ENCODE data around the gene NEURL1. TPM values are rescaled to one million over a fixed set of nuclear protein-coding genes. Genes with fewer than 3 reads are reported as not detected.

NEURL1 gene
- polyA plus RNA-seq, 4 donors: 14.6 to 48.6 (median 20.8) TPM

DNA sequence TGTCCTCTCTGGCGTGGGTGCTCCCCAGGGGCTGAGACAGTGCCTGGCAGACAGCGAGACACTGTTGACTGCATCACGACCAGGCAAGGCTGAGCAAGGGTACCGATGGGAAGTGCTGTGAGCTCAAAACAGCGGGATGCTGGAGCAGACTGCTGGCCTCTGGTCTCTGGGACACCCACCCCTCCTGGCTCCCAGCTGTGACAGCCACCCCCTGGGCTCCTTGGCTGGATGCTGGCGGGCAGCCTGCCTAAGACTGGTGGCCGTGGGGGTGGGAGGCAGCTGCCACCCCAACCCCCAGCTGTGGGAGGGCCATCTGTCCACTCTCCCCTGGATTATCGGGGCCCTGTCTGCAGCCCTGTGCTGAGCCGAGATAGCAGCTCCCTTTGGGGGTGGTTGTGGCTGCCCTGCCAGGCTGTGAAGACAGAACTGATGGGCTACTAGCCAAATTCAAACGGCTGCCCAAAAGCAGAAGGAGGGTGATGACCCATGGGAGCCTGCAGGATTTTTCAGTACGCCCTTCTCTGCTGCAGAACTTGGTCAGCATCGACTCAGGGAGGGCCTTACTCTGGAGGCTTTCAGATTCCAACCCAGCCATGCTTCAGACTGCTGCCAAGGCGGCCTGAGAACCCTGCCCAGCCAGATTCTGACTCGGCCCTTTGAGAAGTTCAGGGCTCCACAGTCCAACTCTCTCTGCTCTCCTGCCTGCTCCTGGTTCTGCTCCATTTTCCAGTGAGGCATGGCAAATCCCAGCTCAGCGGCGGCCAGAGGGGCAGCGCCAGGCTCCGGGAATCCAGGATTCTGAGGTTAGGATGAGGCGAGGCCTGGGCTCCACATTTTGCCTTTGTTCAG is 125.3 kb downstream of the NEURL1 start:
- FAIRE-seq: no peak
- Histone ChIP-seq H3K27ac (ENCODE audit: low read depth in 1 of 3, low read length in 2 of 3) (peak overlapping the region in 2 of 3 donors; percentile 7 to 16), H3K4me3 (ENCODE audit: low read depth in 1 of 3, low read length in 3 of 3) (no peak overlapping the region)

DNA sequence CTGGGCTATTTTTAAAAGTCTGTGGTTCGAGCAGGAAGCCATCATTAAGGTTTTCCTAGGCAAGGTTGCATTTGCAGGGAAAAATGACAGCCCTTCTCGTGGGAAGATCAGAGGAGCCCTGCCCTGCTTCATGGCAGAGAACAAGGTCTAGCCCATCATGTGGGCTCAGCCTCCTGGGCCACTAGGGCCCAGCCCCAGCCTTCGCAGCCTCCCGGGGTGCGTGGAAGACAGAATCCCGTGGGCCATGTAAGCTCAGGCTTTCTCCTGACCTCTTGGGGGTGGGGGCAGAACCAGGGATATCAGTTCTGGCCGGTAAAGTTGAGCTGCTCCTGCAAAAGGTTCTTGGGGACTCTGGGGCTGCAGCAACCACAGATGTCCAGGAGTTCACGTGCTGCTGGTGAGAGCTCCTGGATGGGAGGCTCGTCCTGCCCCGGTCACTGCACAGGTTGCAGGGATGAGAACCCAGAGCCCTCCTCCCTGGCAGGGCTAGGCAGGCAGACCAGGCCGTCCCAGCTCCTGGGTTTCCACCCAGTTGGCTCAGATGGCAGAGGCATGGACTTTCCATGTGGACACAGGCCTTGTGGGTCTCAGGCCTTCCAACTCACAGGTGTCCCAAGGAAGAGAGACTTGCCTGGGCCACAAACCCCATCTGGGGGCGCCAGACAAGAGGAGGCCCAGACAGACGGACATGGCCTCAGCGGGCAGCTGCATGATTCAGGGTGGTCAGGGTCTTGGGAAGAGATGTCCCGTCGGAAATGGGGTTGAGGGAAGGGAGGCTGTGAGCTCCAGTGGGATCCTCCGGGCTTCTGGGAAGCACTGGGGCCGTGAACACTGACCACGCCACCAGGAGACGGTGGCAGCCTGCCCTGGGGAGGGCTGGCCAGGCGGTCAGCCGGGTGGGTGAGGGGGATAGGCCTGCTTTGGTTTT is 126.2 kb downstream of the NEURL1 start:
- H3K9me3 ChIP-seq (ENCODE audit: control insufficient read depth in 2 of 2, insufficient read depth in 1 of 2, low read depth in 1 of 2, low read length in 1 of 2): no peaks in the 10 kb centered on the region
- DNase-seq: no peak
- H3K36me3 ChIP-seq (ENCODE audit: control insufficient read depth in 3 of 3, insufficient read depth in 2 of 3, low read depth in 1 of 3, low read length in 3 of 3): peaks cover 0 to 98% (median 2%) of the 10 kb centered on the region in 3 donors
- no peak for FAIRE-seq
- peaks cover 0 to 4% (median 0%) of the 10 kb centered on the region in 3 donors for H3K4me1 ChIP-seq (ENCODE audit: control insufficient read depth in 3 of 3, insufficient read depth in 2 of 3, low read depth in 1 of 3, low read length in 2 of 3)
- 79 to 94% (median 87%) methylated on average over 20 to 22 of the region's 22 CpGs for WGBS, 3 donors
- no peaks in the 10 kb centered on the region for H3K27me3 ChIP-seq (ENCODE audit: control insufficient read depth in 3 of 3, insufficient read depth in 3 of 3, low read length in 3 of 3)
- H3K27ac ChIP-seq (ENCODE audit: low read depth in 1 of 3, low read length in 2 of 3): peak overlapping the region in 2 of 3 donors; percentile 16 to 39
- H3K4me3 ChIP-seq (ENCODE audit: low read depth in 1 of 3, low read length in 3 of 3): no peak overlapping the region

More for the DNA sequence above, 125.3 kb downstream of the NEURL1 start:
- DNase-seq: no peak
- Histone ChIP-seq H3K4me1 (ENCODE audit: control insufficient read depth in 3 of 3, insufficient read depth in 2 of 3, low read depth in 1 of 3, low read length in 2 of 3) (peaks cover 0 to 5% (median 0%) of the 10 kb centered on the region in 3 donors), H3K9me3 (ENCODE audit: control insufficient read depth in 2 of 2, insufficient read depth in 1 of 2, low read depth in 1 of 2, low read length in 1 of 2) (no peaks in the 10 kb centered on the region), H3K36me3 (ENCODE audit: control insufficient read depth in 3 of 3, insufficient read depth in 2 of 3, low read depth in 1 of 3, low read length in 3 of 3) (peaks cover 0 to 96% (median 2%) of the 10 kb centered on the region in 3 donors), H3K27me3 (ENCODE audit: control insufficient read depth in 3 of 3, insufficient read depth in 3 of 3, low read length in 3 of 3) (no peaks in the 10 kb centered on the region)
- whole genome bisulfite sequencing, 3 donors: 67 to 85% (median 81%) methylated on average over 19 of the region's 19 CpGs

GRCh38 chr10:103620352-103620740 is 126.8 kb downstream of the NEURL1 start:
- no peaks in the 10 kb centered on the region for H3K9me3 ChIP-seq (ENCODE audit: control insufficient read depth in 2 of 2, insufficient read depth in 1 of 2, low read depth in 1 of 2, low read length in 1 of 2)
- DNase-seq (no peak), FAIRE-seq (no peak)
- H3K4me3 ChIP-seq (ENCODE audit: low read depth in 1 of 3, low read length in 3 of 3): no peak overlapping the region
- H3K27me3 ChIP-seq (ENCODE audit: control insufficient read depth in 3 of 3, insufficient read depth in 3 of 3, low read length in 3 of 3): no peaks in the 10 kb centered on the region
- no peak overlapping the region for H3K27ac ChIP-seq (ENCODE audit: low read depth in 1 of 3, low read length in 2 of 3)
- peaks cover 0 to 98% (median 2%) of the 10 kb centered on the region in 3 donors for H3K36me3 ChIP-seq (ENCODE audit: control insufficient read depth in 3 of 3, insufficient read depth in 2 of 3, low read depth in 1 of 3, low read length in 3 of 3)
- H3K4me1 ChIP-seq (ENCODE audit: control insufficient read depth in 3 of 3, insufficient read depth in 2 of 3, low read depth in 1 of 3, low read length in 2 of 3): no peaks in the 10 kb centered on the region
- WGBS, 3 donors: 74 to 88% (median 83%) methylated on average over 7 of the region's 7 CpGs

- whole genome bisulfite sequencing, 3 donors: 90 to 95% (median 91%) methylated on average over 15 of the region's 15 CpGs
- H3K27ac ChIP-seq (ENCODE audit: low read depth in 1 of 3, low read length in 2 of 3): no peak overlapping the region
- no peak overlapping the region for H3K4me3 ChIP-seq (ENCODE audit: low read depth in 1 of 3, low read length in 3 of 3)
- no peak for DNase-seq
- H3K27me3 ChIP-seq (ENCODE audit: control insufficient read depth in 3 of 3, insufficient read depth in 3 of 3, low read length in 3 of 3): no peaks in the 10 kb centered on the region
- H3K36me3 ChIP-seq (ENCODE audit: control insufficient read depth in 3 of 3, insufficient read depth in 2 of 3, low read depth in 1 of 3, low read length in 3 of 3): peaks cover 0 to 100% (median 2%) of the 10 kb centered on the region in 3 donors
- H3K4me1 ChIP-seq (ENCODE audit: control insufficient read depth in 3 of 3, insufficient read depth in 2 of 3, low read depth in 1 of 3, low read length in 2 of 3): no peaks in the 10 kb centered on the region
- no peaks in the 10 kb centered on the region for H3K9me3 ChIP-seq (ENCODE audit: control insufficient read depth in 2 of 2, insufficient read depth in 1 of 2, low read depth in 1 of 2, low read length in 1 of 2)
- FAIRE-seq: no peak
Measured at GRCh38 chr10:103620891-103621782, 127.6 kb downstream of the NEURL1 start.

DNA sequence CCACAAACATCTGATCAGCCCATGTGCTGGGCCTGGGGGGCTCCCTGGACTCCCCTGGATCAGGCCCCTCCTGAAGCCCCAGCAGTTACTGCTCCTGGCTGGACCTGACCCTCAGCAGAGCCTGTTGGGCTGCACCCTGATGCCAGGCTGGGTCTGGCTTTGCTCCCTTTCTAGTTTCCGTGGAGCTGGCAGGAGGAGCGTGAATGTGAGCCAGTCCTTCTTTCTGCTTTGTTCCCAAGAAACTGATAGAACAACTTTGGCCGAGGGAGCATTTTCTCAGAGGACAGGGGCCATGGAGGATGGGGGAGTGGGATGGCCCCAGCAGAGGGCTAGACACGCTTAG is 128.2 kb downstream of the NEURL1 start:
- H3K9me3 ChIP-seq (ENCODE audit: control insufficient read depth in 2 of 2, insufficient read depth in 1 of 2, low read depth in 1 of 2, low read length in 1 of 2): no peaks in the 10 kb centered on the region
- peaks cover under 1 to 100% (median 2%) of the 10 kb centered on the region in 3 donors for H3K36me3 ChIP-seq (ENCODE audit: control insufficient read depth in 3 of 3, insufficient read depth in 2 of 3, low read depth in 1 of 3, low read length in 3 of 3)
- DNase-seq: no peak
- no peak overlapping the region for H3K4me3 ChIP-seq (ENCODE audit: low read depth in 1 of 3, low read length in 3 of 3)
- 79 to 93% (median 85%) methylated on average over 4 of the region's 4 CpGs for WGBS, 3 donors
- H3K4me1 ChIP-seq (ENCODE audit: control insufficient read depth in 3 of 3, insufficient read depth in 2 of 3, low read depth in 1 of 3, low read length in 2 of 3): no peaks in the 10 kb centered on the region
- H3K27me3 ChIP-seq (ENCODE audit: control insufficient read depth in 3 of 3, insufficient read depth in 3 of 3, low read length in 3 of 3): no peaks in the 10 kb centered on the region
- no peak overlapping the region for H3K27ac ChIP-seq (ENCODE audit: low read depth in 1 of 3, low read length in 2 of 3)
- no peak for FAIRE-seq

- H3K27me3 ChIP-seq (ENCODE audit: control insufficient read depth in 3 of 3, insufficient read depth in 3 of 3, low read length in 3 of 3): no peaks in the 10 kb centered on the region
- FAIRE-seq: no peak
- H3K9me3 ChIP-seq (ENCODE audit: control insufficient read depth in 2 of 2, insufficient read depth in 1 of 2, low read depth in 1 of 2, low read length in 1 of 2): no peaks in the 10 kb centered on the region
- H3K36me3 ChIP-seq (ENCODE audit: control insufficient read depth in 3 of 3, insufficient read depth in 2 of 3, low read depth in 1 of 3, low read length in 3 of 3): peaks cover 2 to 100% (median 2%) of the 10 kb centered on the region in 3 donors
- no peak overlapping the region for H3K27ac ChIP-seq (ENCODE audit: low read depth in 1 of 3, low read length in 2 of 3)
- DNase-seq: no peak
- no peak overlapping the region for H3K4me3 ChIP-seq (ENCODE audit: low read depth in 1 of 3, low read length in 3 of 3)
- H3K4me1 ChIP-seq (ENCODE audit: control insufficient read depth in 3 of 3, insufficient read depth in 2 of 3, low read depth in 1 of 3, low read length in 2 of 3): no peaks in the 10 kb centered on the region
- WGBS, 3 donors: 93 to 96% (median 94%) methylated on average over 18 of the region's 18 CpGs
Measured at GRCh38 chr10:103622286-103622685, 128.8 kb downstream of the NEURL1 start.

DNA sequence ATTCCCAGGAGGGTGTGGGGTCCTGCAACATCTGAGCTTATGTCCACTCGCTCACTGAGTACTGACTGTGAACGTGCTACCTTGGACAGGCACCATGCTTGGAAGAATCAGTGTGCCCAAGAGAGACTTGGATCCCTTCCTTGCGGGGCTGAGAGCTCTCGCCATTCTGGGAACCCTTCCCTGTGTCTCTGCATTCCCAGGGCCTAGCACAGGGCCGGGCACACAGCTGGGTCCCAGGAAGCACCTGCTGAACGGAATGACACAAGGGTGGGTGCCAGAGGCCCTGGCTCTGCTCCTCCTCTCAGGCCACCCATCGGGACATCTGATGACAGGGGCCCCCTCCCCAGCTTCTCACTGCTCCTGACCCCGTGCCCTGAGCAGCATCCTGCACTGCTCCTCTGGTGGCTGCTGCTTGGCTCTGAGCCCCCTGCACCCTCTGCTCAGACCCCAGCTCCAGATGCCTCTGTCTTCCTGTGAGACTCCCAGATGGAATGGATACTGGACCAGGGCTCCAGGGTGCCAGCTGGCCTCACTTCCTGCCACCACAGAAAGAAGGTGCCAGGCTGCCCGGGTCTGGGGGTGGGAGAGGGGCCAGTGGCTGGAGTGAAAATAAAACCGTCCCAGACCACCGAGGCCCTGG is 129.6 kb downstream of the NEURL1 start:
- 85 to 94% (median 92%) methylated on average over 10 to 11 of the region's 11 CpGs for WGBS, 3 donors
- Histone ChIP-seq H3K27ac (ENCODE audit: low read depth in 1 of 3, low read length in 2 of 3) (no peak overlapping the region), H3K36me3 (ENCODE audit: control insufficient read depth in 3 of 3, insufficient read depth in 2 of 3, low read depth in 1 of 3, low read length in 3 of 3) (peaks cover 2 to 100% (median 2%) of the 10 kb centered on the region in 3 donors), H3K4me3 (ENCODE audit: low read depth in 1 of 3, low read length in 3 of 3) (no peak overlapping the region), H3K4me1 (ENCODE audit: control insufficient read depth in 3 of 3, insufficient read depth in 2 of 3, low read depth in 1 of 3, low read length in 2 of 3) (no peaks in the 10 kb centered on the region), H3K9me3 (ENCODE audit: control insufficient read depth in 2 of 2, insufficient read depth in 1 of 2, low read depth in 1 of 2, low read length in 1 of 2) (no peaks in the 10 kb centered on the region), H3K27me3 (ENCODE audit: control insufficient read depth in 3 of 3, insufficient read depth in 3 of 3, low read length in 3 of 3) (no peaks in the 10 kb centered on the region)
- DNase-seq (no peak), FAIRE-seq (no peak)

All from small intestine (tissue), 7 donors.